ENCODE data around the gene USP34.
"Not testable (repeated sequence)": the region's sequence is repeated elsewhere in the genome, so short reads cannot be mapped to it uniquely, and the experiment has no call there.

USP34 gene

DNA sequence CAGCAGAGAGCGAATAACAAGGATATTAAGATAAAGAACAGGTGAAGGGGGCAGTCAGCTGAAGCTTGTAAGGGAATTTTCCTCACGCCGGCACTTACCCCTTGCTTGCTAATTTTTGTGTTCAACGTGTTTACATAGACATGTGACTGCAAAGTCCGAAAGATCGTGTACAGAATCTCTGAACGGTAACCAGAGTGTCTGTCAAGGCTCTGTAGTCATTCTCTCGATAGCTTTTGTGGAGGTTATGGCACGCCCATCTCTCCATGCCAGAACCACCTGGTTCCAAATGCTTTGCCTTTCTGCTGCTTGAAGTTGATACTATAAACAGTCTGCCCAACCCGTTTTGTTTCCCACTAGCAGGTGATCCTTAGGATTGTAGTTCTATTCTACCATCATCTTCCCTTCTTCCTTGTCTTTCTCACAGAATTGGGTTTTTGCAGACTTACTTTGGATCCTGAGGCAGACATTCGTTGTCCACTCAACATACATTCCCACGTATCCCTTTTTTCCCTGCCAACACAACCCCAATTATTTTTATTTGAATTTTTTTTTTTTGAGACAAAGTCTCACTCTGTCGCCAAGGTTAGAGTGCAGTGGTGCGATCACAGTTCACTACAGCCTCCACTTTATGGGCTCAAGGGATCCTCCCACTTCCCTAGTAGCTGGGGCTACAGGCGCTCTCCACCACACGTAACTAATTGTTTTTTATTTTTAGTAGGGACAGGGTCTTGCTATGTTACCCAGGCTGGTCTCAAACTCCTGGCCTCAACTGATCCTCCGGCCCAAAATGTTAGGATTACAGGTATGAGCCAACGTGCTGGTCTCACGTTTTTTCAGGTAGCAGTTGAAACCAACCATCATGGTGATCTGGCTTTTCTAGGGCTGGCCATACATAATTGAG lies 1.3 kb upstream of the USP34 start:
- peaks cover 32% of the 10 kb centered on the region for H3K36me3 ChIP-seq
- TF ChIP-seq, protein P1, sequence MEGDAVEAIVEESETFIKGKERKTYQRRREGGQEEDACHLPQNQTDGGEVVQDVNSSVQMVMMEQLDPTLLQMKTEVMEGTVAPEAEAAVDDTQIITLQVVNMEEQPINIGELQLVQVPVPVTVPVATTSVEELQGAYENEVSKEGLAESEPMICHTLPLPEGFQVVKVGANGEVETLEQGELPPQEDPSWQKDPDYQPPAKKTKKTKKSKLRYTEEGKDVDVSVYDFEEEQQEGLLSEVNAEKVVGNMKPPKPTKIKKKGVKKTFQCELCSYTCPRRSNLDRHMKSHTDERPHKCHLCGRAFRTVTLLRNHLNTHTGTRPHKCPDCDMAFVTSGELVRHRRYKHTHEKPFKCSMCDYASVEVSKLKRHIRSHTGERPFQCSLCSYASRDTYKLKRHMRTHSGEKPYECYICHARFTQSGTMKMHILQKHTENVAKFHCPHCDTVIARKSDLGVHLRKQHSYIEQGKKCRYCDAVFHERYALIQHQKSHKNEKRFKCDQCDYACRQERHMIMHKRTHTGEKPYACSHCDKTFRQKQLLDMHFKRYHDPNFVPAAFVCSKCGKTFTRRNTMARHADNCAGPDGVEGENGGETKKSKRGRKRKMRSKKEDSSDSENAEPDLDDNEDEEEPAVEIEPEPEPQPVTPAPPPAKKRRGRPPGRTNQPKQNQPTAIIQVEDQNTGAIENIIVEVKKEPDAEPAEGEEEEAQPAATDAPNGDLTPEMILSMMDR (IDR thresholded peaks at IDR 0.05; ENCODE audit: low read depth, low read length), result no peak
- peak overlapping the region; percentile 78 for H3K4me3 ChIP-seq (ENCODE audit: low read depth, low read length)
- H3K27ac ChIP-seq, result peak overlapping the region; percentile 98
- DNase-seq, result no peak
- no peaks in the 10 kb centered on the region for H3K27me3 ChIP-seq (ENCODE audit: insufficient read depth, low read depth, severe bottlenecking)
- H3K9me3 ChIP-seq (ENCODE audit: severe bottlenecking), result no peaks in the 10 kb centered on the region

GRCh38 chr2:61470122-61470951 lies 550 bp downstream of the USP34 start:
- TF ChIP-seq, protein P1 (IDR thresholded peaks at IDR 0.05; ENCODE audit: low read depth, low read length), result no peak
- Histone ChIP-seq H3K27ac (peak overlapping the region; percentile 95), H3K27me3 (ENCODE audit: insufficient read depth, low read depth, severe bottlenecking) (no peaks in the 10 kb centered on the region), H3K9me3 (ENCODE audit: severe bottlenecking) (no peaks in the 10 kb centered on the region), H3K4me3 (ENCODE audit: low read depth, low read length) (peak overlapping the region; percentile 93), H3K36me3 (peaks cover 31% of the 10 kb centered on the region)
- peak; percentile 98 for DNase-seq

GRCh38 chr2:61469424-61470121 lies 1.3 kb downstream of the USP34 start:
- TF ChIP-seq, protein P1 (IDR thresholded peaks at IDR 0.05; ENCODE audit: low read depth, low read length), result no peak
- H3K27me3 ChIP-seq (ENCODE audit: insufficient read depth, low read depth, severe bottlenecking), result no peaks in the 10 kb centered on the region
- peaks cover 31% of the 10 kb centered on the region for H3K36me3 ChIP-seq
- peak overlapping the region; percentile 93 for H3K4me3 ChIP-seq (ENCODE audit: low read depth, low read length)
- DNase-seq, result no peak
- no peaks in the 10 kb centered on the region for H3K9me3 ChIP-seq (ENCODE audit: severe bottlenecking)
- H3K27ac ChIP-seq, result peak overlapping the region; percentile 95

- H3K36me3 ChIP-seq, result peaks cover 31% of the 10 kb centered on the region
- not testable (repeated sequence) for H3K4me3 ChIP-seq (ENCODE audit: low read depth, low read length); H3K9me3 ChIP-seq (ENCODE audit: severe bottlenecking); H3K27me3 ChIP-seq (ENCODE audit: insufficient read depth, low read depth, severe bottlenecking); H3K27ac ChIP-seq; DNase-seq
Measured at GRCh38 chr2:61468231-61468630, 2.7 kb downstream of the USP34 start.

DNA sequence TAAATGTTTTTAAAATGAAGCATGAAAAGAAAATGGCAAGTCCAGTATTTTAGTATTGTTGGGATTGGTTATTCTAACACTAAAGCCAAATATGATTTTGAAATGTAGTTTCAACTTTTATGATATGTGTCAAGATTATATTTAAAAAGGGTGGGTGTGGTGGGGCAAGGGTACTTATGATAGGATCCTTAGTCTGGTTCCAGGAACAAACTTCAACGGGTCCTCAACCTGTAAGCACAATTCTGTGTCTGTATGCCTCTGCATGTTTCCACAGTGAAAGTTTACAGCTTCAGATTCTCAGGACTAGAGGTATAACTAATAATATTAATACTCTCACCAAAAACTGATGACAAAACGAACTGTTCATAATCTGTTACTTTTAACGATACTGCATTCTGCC lies 5.8 kb downstream of the USP34 start:
- TF ChIP-seq, protein P1 (IDR thresholded peaks at IDR 0.05; ENCODE audit: low read depth, low read length), result no peak

More for the DNA sequence above, 5.8 kb downstream of the USP34 start:
- H3K27me3 ChIP-seq (ENCODE audit: insufficient read depth, low read depth, severe bottlenecking), result no peaks in the 10 kb centered on the region
- H3K9me3 ChIP-seq (ENCODE audit: severe bottlenecking), result no peaks in the 10 kb centered on the region
- H3K36me3 ChIP-seq, result peaks cover 32% of the 10 kb centered on the region
- no peak overlapping the region for H3K27ac ChIP-seq
- H3K4me3 ChIP-seq (ENCODE audit: low read depth, low read length), result no peak overlapping the region
- no peak for DNase-seq
